Stimulated activated CD4-positive, alpha-beta T cell treated with anti-CD3 and anti-CD28 coated beads, Interleukin-1b, Interleukin-23, amount 100 ng/mL, for 24 hours (primary cell): ENCODE results near the gene LSM8.
A peak's percentile ranks its signal among the peaks of the same experiment; 100 is the strongest.
"Not testable (repeated sequence)": the region's sequence is repeated elsewhere in the genome, so short reads cannot be mapped to it uniquely, and the experiment has no call there.

Experiments used
- DNase-seq, 4 experiments: peaks; one replicate each; pipeline ENCODE4 v3.0.0-alpha.2; 2020; ENCODE audit warnings: low read depth in 4 of 4, low spot score in 1 of 4

The LSM8 gene

DNA sequence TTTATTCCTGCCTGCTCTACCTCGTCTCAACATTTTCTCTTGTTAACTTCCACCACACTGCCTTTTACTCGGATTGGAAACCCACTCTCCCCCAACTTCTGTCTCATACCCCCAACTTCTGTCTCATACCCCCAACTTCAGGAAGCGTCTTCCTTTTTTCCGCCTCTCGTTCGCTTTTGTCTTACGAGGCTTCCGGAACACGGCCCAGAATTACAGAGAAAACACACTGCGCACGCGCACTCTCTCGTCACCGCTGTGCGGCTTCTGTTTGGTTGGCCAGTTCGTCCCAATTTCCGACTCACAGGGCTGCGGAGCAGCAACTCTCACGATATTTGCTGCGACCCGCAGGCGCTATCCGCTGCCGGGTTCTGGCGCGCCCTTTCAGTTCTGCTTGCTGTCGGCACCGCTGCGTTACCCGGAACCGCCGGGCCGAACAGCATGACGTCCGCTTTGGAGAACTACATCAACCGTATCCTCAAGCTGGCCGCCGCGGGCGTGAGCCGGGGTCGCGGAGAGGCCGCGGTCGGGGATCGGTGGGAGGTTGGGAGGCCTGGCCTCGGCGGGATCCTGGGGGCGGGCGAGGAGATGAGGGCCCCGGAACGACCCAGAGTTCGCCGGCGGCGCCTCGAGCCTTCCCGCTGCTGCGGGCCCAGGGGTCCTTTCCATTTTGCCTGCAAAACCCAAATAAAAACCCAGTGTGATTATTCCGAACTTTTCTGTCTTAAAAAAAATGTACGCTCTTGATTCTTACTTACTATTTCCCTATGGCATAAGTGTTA is at the start of gene LSM8:
TSS of gene LSM8 (plus strand) at position 379 of the 779 bp plus-strand sequence. CDS start at position 439, 60 bp downstream.
- peak; percentile 91 to 93 (median 92) for DNase-seq

DNA sequence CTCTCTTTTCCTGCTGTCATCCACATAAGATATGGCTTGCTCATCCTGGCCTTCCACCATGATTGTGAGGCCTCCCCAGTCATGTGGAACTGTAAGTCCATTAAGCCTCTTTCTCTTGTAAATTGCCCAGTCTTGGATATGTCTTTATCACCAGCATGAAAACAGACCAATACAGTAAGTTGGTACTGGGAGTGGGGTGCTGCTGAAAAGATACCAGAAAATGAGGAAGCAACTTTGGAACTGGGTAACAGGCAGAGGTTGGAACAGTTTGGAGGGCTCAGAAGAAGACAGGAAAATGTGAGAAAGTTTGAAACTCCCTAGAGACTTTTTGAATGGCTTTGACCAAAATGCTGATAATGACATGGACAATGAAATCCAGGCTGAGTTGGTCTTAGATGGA is 49.5 kb upstream of the LSM8 start:
- DNase-seq: not testable (repeated sequence)

DNA sequence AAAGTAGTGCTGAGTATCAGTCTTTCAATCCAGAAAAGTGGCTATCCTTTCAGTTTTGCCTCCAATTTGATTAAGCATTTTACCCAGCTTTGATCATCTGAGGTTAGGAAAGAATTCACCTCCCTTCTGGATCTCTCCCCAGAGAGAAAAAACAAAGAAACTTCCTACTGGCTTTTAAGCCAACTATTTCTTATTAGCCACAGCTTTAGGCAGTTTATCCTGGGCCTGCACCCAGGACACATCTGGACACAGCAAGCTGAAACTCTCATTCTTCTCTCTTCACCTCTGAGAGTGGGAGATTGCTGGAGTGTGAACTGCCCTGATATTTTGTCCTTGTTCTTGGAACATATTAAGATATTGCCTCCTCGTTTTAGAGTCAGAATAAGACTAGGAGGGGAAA is 43.5 kb upstream of the LSM8 start:
- no peak for DNase-seq

DNA sequence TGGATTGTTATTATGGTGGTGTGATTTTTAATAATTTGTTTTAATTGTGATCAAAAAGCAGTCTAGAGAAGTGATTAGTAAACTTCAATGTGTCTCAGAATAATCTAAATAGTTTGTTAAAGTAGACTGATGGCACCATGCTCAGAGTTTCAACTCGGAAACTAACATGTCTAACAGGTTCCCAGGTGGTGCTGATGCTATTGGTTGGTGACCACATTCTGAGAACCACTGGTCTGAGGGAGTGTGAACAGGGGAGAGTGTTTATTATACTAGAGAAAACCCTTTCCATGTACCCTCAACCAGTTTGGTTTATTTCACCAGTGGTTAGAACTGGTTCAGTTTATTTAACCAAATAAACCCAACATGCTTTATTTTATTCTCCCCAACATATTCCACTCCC is 42.0 kb upstream of the LSM8 start:
- no peak for DNase-seq

DNA sequence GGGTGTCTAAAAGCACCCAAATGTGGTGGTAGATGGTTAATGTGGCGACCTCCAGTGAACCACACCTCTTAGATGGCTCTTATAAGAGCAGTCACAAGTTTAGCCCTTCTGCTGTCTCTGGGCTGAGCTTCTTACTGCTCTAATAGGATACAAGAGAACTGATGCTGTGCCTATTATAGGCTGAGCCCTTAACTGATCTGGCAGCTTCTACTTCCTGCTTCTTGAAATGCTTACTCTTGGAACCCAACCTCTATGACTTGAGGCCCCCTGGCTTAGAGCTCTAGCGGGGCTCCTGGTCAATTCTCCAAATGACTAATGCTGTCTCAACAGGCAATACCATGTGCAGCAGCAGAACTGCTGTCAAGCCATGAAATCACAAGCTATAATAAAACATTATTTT is 35.0 kb upstream of the LSM8 start:
- DNase-seq: no peak

DNA sequence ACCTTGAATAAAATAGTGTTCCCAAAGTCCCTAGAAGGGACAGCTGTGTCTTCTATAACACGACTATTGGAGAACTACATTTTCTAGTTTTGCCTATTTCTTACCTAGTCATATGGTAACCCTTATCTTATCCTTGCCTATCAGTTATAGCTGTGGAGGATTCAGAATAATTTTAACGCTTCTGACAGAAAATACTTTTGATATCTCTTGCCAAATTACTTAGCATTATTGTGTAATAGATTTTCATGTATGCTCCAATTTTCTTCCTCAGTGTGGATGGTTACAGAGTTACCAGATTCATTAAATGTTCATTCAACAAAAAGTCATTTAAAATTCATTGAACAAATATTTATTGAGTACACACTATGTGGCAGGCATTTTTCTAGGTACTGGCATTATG is 34.6 kb upstream of the LSM8 start:
- DNase-seq: no peak

DNA sequence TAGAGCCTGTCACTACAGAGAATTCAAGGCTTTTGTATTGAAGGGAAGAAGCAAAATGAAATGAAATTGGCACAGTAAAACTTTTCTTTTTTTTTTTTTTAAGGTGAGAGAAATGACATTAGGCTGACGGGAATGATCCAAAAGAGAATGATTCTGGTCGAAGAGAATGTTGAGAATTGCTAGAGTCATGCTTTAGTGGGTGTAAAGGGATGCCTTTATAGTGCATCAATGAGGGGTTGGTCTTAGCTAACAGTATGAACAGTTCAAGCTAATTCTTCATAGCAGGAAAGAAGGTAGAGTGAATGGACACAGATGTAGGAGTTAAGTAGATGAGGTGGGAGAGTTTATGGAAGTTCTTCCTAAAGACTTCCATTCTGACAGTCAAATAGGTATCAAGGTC is 32.3 kb upstream of the LSM8 start:
- DNase-seq: no peak

DNA sequence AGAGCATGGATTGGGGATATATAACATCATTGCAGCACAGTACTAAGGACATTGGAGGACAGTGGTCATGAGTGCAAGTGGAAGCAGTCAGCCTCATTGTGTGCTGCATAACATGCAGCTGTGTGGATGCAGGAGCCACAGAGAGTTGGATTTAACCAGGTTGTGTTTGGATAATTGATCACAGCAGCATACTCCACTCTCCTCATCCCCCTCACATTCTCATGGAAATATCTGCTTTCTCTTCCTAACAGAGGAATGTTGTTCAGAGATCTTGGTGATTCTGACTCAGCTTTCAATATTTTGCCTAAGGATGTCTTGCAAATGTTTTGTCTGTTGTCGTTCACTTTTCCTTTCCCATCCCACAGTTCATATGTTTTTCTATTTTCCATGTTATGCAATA is 31.8 kb upstream of the LSM8 start:
- no peak for DNase-seq

DNA sequence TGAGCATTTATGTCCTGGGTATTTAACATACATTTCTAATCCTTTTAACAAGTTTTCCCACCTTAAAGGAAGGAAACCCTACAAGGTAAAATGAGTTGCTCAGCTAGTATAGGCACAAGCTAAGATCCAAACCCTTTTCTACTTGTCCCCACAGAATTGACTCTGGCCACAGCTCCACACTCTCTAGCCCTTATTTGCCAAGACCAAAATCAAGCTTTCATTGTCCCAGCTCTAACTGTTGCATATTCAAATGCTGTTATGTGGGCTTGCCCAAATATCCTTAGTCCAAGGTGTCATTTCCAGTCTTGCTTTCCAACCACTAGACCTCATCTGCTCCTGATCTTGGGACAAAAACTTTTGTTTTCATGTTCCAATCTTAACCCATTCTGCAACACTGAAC is 31.3 kb upstream of the LSM8 start:
- no peak for DNase-seq

DNA sequence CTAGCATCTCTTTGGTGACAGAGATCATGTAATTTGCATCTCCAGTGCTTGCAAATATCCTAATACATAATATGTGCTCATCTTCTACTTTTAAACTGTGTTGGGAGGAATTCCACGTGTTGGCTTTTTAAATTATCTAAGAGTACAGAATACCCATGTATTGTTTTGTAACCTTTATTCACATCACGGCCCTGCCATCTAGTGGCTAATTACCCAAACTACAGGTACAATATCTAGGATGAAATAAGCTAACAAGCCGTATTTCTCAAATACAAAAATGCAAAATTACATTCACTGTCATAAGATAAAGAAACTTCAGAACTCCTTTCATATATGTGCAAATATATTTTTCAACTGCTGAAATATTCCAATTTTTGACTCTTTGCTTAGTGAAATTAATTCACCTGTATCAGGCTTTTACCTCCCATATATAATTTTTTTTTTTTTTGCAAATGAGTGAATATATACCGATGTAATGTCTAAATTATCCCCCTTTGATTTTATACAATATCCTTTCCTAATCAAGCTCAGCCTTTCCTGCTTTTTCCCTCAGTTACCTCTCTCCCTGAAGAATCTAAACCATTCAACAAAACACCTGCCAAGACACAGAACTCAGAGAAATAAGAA is 30.3 kb upstream of the LSM8 start:
- DNase-seq: peak in 1 of 4 experiments; percentile 9

DNA sequence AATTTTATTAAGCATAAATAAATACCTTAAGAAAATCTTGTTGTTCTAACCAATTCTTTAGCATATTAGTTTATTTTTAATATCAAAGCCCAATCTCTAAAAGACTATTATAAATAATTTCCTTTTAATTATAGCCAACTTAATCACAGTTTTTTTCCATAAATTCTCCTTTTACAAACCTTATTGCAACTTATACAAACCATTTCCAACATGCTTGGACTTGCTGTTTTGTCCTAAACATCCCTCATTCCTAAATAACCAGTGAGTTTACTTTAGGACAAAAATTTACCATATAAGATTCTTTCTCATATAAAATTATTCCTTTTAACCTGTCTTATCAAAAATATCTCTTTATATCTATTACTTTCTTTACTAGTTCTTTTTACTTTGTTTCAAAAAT is 25.2 kb upstream of the LSM8 start:
- no peak for DNase-seq

DNA sequence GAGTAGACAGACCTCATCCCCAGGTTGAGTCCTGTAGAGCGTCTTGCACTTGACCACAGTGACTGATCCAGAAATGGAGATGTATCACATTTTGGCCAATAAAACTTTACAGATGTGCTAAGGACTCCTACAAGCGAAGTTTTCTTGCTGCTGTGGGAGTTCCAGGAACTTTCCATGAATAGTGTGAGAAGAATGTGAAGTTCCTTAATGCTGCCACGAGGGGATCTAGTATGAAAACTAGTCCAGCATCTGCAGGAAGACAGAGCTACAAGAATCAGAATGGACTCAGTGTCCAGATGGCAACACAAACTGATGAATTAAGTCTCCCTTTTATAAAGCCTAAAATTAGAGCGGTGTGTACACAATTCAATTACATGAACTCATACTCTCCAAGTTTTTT is 14.8 kb upstream of the LSM8 start:
- DNase-seq: no peak

DNA sequence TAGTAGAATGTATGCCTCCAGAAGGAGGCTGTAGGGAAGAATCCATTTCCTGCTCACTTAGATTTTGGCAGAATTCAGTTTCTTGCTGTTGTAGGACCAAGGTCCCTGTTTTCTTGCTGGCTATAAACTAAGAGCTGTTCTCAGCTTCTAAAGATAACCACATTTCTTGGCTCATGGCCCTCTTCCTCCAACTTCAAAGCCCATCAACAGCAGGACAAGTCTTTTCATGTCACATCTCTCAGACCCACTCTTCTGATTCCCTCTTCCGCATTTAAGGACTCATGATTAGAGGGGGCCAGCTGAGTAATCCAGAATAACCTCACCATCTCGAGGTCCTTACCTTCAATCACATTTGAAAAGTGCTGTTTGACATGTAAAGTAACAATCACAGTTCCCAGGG is 8.2 kb upstream of the LSM8 start:
- DNase-seq: no peak

DNA sequence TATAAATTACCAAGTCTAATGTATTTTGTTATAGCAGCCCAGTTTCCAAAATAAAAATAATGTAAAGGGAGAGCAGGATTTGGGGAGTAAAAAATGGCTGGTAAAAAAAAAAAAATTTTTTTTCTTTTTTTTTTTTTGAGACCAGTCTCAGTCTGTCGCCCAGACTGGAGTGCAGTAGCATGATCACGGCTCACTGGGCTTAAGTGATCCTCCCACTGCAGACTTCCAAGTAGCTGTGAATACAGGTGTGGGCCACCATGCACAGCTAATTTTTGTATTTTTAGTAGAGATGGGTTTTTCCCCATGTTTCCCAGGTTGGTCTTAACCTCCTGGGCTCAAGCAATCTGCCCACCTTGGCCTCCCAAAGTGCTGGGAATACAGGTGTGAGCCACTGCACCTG is 4.8 kb upstream of the LSM8 start:
- DNase-seq: no peak

DNA sequence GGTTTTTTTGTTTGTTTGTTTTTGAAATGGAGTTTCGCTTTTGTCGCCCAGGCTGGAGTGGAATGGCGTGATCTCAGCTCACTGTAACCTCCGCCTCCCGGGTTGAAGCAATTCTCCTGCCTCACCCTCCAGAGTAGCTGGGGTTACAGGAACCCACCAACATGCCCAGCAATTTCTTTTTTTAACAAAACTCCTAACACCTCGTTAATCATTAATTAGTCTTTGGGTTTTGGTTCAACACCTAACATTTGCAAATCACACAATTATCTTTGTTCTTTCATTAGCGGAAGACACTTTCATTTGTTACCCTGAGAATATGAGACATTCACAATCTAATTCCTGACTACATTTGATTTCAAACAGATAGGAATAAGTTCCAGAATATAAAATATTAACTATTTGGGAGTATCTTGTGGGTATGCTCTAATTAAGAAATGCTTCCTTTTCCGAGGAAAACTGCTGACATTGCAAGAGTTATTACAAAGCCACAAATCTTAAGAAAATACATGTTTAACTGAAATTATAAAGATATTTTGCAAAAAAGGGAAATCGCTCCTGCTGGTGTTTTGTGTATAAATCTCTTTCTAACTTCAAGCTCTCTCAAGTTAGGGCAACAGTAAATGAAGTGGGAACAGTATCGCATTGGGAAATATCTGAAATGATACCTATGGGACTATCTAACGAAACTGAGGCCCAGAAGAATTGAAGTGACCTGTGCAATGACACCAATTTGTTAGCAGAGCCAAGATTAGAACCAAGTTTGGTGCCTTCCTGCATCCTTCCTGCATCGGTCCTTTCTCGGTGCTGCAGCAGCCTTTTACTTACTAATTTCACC is 1.2 kb upstream of the LSM8 start:
- DNase-seq: no peak

DNA sequence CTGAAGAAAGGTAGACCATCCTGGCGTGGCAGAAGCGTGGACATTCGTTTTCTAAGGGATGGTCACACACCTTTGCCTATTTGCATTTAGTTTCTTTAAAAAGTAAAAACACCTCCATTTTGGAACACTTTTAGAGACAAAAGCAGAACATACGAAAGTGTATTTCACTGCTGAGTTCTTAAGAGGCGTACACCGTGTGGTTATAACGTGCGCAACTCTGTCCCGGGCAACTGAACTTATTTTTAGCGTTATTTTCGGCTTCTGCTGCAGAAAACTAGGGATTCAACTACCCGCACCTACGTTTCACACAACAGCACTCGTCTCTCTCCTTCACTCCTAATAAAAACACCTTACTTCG is 557 bp upstream of the LSM8 start:
- DNase-seq: no peak

DNA sequence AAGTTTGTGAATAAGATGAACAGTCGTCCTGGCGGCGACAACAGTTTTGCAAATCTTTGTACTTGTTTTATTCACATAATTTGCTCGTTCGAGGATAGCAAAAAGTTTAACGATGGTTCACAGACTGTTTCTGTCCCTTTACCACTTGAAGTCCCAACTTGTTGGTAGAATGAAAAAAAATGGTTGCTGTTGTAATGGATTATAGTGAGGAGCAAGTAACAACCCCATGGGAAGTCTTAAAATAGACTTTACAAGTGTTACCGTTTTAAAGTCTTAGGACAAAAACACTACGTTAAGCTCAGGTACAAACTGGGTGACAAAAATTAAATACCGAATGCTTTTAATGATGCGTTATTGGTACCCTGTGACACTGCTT is 589 bp downstream of the LSM8 start:
- no peak for DNase-seq

DNA sequence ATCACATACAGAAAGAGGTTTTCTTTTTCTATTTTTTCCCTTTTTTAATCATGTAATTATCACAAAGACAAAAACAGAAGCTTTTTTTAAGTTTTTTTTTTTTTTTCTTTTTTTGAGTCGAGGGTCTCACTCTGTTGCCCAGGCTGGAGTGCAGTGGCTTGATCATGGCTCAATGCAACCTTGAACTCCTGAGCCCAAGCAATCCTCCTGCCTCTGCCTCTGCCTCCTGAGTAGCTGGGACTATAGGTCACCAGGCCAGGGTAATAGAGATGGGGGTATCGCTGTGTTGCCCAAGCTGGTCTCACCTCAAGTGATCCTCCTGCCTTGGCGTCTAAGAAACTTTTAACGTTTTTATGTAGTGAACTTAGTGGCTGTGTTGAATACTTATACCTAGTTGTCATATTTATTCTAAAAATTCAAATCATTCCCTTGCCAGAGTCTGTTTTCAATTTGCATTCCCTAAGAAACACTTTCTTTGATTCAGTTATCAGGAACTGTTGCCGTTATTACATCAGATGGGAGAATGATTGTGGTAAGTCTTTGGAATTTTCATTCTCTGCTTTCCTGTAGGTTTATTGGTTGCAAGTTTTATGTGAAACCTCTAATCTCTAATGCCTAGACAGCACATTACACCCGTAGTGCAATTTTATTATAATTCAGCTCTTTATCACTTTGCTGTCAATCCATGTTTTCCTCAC is 1.3 kb downstream of the LSM8 start:
- DNase-seq: no peak

DNA sequence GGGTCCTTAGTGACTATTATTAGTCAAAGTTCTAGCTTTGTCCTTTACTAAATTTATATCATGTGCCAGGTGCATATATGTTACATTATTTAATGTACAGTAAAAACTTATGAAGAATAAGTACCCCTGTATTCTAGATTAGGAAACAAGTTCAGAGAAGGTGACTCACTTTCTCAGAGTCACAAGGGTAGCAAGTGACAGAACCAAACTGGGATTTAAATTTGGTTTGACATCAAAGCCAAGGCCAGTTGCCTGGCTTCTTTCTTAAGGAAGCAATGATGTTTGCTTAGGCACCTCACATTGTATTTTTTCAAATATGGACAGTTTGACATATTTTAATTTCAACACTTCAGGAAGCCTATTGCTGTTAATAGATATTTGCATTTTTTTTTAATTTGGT is 2.5 kb downstream of the LSM8 start:
- no peak for DNase-seq

DNA sequence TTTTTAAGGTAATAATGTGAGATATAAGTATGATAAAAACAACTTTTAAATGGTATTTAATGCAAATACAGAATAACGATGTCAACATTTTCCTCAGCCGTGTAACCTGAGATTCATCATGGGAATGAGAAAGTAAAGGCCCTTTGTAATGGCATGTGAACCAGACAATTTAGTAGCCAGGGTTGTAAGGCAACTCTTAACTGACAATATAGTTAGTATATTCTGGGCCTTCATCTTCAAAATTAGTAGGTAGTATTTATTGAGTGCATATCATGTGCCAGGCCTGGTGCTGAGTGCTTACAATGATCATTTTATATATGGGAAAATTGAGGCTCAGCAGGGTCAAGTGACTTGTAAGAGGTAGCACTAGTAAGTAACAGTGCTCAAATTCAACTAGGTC is 10.6 kb downstream of the LSM8 start:
- DNase-seq: no peak

DNA sequence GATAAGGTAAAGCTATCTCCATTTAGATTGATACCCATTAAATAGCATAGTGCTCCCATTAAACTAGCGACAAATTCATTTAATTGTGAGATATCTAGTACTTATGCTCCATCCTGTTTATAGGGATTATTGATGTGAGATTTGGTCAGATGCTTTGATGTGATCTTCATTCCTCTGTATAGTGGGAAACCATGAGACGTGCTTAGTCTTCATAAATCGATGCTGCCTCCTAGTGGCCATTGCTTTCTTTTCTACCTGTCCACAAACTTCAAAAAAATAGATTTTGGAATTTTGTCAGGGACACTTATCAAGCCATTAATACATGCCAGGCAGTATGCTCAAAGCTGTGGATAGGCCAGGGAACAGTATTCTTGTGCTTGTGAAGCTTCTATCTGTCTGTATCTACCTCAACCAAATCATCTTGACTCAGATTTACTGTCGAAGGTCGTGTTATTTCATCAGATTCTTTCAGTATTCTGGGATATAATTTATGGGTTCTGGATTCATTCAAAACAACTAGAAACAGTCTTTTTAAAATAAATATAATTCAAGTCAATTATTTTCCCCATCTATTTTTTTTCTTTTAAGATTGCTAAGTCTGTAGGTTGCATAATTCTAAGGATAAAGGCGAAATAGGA is 12.0 kb downstream of the LSM8 start:
- peak in 3 of 4 experiments; percentile 7 to 44 (median 13) for DNase-seq
